Renal pelvis (tissue), 4 donors: ENCODE measurements around the gene EIF4G3. TPM values are rescaled to one million over a fixed set of nuclear protein-coding genes. Genes with fewer than 3 reads are reported as not detected.
"Not testable (repeated sequence)": the region's sequence is repeated elsewhere in the genome, so short reads cannot be mapped to it uniquely, and the experiment has no call there.

Experiments used
- DNase-seq: peaks from one replicate; pipeline ENCODE4 v3.0.0-alpha.2; 2013
- polyA plus RNA-seq, 3 donors: library from polyadenylated mRNA; unstranded; fragments of 120-200 nt; gene quantifications; one replicate each; pipeline ENCODE4 v1.2.1, GENCODE V29; 2013; ENCODE audit not compliant: insufficient read length in 3 of 3

EIF4G3 gene
- polyA plus RNA-seq, 3 donors: 65.2 to 72.5 (median 71.5) TPM

DNA sequence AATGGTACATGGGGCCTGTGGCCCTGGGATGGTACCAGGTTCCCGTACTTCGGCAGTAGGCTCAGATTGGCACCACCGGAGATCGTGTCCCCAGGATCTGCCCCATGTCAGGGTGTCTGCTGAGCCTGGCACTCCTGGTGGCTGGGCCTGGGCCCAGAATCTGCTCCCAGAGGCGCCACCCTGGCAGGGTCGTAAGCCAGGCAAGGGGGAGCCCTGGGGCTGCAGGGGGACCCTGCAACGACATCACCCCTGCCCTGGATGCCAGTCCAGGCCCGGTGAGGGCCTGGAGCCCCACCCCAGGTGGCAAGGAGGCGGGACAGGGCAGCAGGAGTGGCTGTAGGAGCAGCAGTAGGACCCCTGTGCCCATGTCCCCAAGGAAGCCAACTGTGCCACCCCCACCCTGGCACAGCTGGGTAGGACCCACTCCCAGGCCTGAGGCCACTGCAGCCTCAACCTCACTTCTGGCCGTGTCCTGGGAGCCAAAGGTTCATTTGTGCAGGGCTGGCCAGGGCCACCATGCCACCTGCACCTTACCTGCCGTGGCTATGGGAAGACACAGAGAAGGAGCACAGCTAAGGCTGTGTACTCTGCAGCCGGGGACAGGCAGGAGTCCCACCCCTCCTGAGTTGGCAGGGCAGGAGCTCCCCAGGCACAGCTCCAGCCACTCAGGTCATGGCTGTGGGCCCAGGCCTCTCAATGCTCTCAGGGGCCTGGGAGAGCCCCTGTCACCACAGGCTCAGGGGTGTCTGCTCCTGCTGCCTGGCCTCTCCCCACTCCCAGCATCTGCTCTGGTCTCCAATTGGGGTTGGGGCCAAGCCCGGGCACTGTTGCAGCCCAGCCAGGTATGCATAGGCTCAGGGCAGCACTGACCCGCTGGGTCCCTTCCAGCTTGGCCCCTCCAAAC, 141.7 kb downstream of the EIF4G3 start:
- no peak for DNase-seq

DNA sequence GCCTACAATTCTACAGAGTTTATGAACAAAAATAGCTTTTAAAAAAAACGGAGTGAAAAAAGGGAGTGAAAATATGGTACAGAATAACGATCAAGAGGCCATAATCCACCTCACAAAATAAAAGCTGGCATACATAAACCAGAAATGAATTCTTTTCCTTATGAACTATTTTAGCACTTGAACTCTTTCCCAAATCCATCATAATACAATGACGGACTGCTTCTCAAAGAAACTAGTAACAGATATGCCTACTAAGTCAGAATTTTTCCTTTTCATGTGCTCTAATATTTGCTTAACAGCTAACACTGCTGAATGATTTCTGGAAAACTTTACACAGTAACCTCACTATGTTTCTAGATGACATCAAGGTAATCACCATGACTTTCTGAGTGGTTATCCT, 144.0 kb downstream of the EIF4G3 start:
- no peak for DNase-seq

DNA sequence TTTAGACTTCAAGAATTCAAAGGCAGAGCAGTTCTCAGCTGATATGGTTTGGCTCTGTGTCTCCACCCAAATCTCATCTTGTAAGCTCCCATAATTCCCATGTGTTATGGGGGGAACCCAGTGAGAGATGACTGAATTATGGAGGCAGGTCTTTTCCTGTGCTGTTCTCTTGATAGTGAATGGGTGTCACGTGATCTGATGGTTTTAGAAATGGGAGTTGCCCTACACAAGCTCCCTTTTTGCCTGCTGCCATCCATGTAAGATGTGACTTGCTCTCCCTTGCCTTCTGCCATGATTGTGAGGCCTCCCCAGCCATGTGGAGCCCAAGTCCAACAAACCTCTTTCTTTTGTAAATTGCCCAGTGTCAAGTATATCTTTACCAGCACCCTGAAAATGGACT, 146.5 kb downstream of the EIF4G3 start:
- DNase-seq: no peak

DNA sequence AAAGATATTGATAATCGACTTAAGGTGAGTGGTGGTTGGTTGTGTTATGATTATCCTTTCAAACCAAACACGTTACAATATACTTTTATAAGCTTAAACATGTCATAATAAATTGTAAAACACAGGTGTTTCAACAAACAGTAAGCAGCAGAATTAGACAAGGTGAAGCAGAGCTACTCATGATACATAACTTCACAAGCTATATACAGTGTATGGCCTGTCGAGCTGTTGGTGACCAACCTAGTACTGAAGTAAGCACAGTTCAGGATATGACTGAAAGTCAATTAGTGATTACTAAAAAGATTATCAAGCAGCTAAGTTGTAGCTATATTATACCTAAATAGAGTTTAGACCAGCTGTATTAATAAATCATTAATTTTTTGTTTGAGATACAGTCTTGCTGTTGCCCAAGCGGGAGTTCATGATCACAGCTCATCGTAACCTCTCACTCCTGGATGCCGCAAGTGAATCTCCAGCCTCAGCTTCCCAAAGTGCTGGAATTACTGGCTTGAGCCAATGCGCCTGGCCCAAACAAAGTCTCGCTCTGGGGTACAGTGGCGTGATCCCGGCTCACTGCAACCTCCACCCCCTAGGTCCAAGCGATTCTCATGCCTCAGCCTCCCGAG, 148.1 kb downstream of the EIF4G3 start:
- DNase-seq: no peak

DNA sequence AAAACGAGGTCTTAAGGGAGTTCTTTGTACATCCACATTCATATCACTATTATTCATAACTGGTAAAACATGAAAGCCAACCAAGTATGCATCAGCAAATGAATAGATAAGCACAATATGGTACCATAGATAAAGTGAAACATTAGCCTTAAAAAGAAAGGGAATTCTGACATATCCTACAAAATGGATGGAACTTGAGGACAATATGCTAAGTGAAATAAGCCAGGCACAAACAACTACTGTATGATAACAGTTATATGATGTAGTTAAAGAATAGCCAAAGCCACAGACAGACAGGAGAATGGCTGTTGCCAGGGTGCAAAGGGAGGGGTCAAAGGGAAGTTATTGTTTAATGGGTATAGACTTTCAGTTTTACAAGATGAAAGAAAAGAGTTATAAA, 148.9 kb downstream of the EIF4G3 start:
- no peak for DNase-seq

DNA sequence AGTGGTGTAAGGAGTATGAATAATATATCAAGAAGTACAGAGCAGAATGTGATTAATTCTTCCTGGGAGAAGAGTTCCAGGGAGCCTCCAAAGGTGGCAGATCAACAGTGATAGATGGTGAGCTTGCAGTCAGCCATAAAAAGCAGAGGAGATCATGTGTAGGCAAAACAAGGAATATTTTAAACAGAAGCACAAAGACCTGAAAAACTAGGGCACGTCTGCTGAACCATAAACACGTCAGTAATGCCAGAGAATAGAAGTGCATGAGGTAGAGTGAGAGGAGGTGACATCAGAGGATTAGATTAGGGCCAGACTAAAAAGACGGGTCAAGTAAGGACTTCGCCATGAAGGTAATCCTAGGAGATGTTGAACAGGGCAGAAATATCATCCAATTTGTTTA, 151.8 kb downstream of the EIF4G3 start:
- DNase-seq: no peak

DNA sequence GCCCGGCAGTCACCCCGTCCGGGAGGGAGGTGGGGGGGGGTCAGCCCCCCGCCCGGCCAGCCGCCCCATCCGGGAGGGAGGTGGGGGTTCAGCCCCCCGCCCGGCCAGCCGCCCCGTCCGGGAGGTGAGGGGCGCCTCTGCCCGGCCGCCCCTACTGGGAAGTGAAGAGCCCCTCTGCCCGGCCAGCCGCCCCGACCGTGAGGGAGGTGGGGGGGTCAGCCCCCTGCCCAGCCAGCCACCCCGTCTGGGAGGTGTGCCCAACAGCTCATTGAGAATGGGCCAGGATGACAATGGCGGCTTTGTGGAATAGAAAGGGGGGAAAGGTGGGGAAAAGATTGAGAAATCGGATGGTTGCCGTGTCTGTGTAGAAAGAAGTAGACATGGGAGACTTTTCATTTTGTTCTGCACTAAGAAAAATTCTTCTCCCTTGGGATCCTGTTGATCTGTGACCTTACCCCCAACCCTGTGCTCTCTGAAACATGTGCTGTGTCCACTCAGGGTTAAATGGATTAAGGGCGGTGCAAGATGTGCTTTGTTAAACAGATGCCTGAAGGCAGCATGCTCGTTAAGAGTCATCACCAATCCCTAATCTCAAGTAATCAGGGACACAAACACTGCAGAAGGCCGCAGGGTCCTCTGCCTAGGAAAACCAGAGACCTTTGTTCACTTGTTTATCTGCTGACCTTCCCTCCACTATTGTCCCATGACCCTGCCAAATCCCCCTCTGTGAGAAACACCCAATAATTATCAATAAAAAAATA, 152.4 kb downstream of the EIF4G3 start:
- DNase-seq: not testable (repeated sequence)

DNA sequence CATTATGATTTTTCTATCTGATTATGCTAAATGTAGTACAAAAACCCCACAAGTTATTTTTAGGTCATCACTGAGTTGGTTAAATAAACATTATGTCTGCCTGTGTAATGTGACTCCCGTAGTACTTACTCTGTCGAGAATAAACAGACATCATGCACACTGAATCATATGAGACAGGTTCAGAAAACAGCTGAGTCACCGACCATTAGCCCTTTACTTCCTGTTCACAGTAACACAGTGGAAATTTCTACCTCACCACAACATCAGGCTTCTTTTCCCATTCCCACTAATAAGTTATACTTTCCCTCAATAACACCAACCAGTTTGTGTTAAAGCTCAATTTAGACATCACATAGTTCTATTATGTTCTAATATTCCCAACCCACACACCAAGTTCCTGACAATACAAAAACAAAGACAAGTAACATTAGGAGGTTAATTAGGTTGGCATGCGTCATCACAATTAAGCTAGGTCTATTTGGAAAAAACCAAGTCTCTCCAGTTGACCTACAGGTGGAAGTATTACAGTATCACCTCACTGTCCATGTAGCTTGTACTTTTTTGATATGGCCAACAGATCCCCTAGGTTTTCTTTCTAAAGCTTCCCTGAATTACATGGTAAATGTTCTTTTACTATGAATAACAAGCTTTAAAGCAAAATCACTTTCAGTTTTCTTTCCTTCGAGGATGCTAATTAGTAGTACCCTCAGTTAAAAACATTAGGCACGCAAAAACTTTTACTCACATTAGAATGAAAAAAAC, 154.2 kb downstream of the EIF4G3 start:
- peak; percentile 83 for DNase-seq

DNA sequence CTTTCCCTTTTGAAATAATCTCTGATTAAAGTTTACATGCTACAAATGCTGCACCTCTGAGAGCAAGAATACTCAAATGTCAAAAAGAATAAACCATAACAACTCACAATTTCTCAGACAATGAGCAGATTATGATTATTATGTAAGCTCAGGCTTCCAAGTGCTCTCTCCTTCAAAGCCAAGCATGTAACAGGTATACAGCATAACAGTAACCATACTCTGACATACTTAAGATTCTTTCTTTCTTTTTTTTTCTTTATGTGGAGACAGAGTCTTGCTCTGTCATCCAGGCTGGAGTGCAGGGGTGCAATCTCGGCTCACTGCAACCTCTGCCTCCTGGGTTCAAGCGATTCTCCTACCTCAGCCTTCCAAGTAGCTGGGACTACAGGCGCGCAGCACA, 155.4 kb downstream of the EIF4G3 start:
- no peak for DNase-seq

DNA sequence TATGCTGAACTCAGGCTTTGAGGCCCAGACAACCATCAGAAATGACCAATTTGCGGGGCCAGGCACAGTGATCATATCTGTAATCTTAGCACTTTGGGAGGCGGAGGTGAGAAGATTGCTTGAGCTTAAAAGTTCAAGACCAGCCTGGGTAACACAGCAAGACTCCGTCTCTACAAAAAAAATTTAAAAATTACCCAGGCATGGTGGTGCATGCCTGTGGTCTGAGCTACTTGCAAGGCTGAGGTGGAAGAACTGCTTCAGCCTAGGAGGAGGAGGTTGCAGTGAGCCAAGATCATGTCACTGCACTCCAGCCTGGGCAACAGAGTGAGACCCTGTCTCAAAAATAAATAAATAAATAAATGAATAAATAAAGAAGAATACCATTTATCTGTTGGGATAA, 156.5 kb downstream of the EIF4G3 start:
- DNase-seq: no peak

DNA sequence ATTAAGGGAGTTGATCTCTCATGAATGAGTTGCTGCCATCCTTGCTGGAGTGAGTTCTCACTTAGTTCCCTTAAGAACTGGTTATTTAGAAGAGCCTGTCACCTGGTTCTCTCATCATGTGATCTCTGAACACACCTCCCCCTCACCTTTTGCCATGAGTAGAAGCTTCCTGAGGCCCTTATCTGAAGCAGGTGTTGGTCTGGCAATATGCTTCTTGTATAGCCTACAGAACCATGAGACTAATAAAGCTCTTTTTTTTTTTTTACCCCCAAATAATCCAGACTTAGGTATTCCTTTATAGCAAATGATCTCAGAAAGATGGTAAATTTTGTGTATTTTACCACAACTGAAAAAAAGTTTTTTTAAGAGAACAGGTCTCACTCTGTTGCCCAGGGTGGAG, 158.0 kb downstream of the EIF4G3 start:
- no peak for DNase-seq

DNA sequence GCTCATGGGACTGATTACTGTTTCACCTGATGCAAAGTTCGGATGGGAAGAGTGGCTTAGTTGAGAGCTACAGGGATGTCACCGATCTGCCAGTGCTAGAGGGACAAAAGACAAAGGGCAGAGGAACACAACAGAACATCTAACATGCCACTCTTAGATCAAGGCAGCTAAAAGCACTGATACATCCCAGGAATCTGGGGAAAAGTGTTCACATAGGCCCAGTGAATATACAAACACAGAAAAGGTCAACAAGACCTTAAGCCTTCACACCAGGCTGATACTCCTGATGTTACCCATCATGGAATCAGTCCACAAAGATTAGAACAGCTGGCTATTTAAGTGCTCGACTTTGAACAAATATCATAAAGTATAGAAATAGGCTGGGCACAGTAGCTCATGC, 163.2 kb downstream of the EIF4G3 start:
- no peak for DNase-seq

DNA sequence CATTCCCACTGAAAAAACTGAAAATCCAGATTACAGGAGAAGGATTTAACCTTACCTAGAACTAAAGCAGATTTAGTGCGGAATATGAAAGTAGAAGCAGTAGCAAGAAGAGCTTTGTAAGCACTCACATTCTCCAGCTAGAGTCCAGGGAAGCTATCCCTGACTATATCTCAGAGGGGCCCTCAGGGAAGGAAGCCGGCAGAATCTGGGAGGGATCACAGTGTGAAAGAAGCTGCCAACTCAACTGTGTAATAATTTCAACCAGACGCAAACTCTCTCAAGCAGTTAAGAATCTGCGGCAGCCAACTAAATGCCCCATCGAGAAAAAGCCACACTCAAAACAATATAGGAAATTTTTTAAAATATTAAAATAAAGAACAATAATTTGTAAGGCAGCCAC, 163.8 kb downstream of the EIF4G3 start:
- peak; percentile 46 for DNase-seq

DNA sequence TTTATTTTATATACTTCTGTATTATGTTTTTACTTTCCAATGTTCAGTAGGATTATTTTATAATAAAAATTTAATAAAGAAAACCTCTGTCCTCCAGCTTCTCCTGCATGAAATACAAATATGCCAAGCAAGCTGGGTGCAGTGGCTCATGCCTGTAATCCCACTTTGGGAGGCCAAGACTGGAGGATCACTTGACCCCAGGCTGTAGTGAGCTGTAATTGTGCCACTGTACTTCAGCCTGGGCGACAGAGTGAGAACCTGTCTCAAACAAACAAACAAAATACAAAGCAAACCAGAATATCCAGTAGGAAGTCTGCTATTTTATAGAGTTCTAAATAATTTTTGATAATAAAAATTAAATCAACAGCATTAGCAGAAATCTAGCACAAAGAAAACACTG, 168.8 kb downstream of the EIF4G3 start:
- DNase-seq: no peak

DNA sequence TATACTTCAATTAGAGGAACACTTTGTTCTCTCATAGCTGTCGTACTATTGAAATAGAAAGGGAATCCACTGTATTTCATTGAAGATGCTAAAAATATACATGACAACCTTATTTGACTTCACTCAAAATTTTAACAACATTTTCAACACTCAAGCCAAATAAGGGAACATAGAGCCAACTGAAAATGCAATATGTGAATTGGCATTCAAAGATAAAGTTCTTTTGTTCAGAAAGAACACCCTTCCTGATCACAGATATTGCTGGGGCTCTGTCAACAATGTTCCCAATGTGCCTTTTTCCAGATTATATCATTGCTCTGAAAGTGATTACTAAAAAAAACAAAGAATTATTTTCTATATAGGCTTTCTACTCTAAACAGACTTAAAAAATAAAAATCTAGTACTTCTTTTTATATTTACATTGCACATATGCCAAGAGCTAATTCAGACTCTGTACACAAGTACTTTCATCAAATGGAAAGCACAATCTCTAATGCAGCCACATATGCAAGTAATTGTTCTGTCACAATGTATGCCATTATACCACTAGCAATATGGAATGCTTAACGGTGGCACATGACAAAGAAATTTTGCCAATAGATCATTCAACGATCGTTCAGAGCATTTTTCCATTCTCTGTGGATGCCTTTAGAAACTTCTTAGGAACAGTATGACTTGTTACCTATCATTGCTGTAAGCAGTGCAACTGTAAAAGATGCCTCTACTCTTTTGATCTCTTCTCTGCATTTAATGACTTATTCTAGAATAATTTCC, 171.0 kb downstream of the EIF4G3 start:
- no peak for DNase-seq

DNA sequence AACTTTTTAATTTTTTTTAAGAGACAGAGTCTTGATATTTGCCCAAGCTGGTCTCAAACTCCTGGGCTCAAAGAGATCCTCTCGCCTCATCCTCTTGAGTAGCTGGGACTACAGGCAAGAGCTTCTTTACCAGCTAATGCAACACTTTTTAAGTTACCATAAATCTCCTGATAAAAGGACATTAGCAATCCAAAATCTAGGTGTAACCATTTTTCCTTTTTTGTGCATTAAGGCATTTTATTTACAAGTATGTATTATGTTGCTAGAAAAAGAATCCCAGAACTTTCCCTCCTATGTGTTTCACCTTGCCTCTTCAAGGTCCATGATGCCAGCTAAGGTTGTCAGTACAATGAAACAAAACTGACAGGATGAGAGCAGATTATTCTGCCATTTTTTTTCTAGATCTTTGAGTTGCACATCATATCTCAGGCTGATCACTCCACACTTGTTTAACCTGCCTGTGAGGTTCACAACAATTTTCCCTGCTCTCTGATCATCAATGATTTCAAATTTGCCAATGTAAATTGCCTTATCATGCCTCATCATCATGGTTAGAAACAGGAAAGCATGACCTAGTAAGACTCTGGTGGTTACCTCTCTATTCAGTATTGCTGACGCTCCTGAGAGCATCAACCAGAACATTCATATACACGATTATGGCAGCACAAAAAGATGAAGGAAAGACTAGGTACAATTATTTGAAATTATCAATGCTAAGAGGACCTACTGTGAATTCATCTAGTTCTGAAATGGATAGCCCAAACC, 173.2 kb downstream of the EIF4G3 start:
- DNase-seq: no peak

DNA sequence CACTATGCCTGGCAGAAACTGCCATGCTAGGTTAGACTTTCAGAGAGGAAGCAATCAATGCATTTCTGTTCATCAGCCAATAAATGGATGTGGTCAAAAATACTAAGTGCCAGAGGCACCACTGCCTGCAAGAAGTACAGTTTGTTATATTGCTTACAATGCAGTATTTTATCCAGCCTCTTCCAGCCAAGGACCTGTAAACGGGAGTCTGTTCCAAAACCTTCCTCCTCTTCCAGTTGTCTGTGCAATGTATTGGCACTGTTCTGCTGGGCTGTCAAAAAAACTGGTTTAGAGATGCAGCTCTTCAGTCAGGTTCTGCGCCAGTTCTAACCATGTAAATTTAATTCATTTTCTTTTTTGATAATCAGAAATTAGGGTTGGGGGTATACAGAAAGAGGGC, 175.7 kb downstream of the EIF4G3 start:
- DNase-seq: no peak

DNA sequence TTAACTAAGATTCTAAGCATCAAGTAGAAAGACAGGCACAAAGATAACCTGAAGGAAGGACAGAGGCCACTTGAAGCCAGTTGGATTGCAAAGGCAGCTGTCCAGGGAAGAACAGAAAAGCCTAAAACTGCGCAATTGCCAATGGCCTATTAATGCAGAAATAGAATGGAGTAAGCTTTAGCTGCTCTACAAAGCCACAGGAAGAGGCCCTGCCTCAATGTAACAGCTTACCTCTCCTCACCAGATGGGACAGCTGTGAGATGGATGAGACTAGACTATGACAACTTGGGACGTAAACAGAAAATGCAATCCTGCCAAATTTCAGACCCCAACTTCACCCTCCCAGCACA, 176.5 kb downstream of the EIF4G3 start:
- DNase-seq: no peak

DNA sequence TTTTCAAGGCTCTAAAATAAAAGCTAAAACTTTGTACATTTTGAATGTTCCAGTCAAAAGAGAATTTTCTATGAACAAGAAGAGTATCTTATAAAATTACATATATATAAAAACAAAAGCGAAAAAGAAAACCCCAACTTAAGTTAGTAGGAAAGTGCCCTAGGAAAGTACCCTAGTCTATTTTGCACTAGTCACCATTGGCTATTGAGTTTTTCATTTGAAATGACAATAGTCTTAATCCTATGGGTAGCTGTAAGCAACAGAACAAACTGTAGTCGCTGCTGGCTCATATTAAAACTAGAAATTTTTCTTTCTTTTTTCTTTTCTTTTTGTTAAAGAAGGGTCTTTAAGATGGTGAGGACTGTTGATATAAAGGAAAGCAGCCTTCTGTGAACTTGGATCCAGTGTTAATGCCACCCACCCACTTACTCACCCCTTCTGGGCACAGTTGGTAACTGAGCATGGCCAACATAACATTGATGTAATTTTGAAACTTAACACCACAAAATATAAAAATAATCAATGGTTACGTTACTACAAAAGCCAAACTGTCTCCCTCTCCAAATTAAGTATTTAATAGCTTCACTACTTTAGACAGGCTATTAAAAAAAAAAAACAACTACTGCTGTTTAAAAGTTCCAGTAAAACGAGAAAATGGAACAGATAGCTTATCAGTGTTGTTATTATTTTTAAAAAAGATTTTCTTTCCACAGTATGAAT, 177.0 kb downstream of the EIF4G3 start:
- no peak for DNase-seq

DNA sequence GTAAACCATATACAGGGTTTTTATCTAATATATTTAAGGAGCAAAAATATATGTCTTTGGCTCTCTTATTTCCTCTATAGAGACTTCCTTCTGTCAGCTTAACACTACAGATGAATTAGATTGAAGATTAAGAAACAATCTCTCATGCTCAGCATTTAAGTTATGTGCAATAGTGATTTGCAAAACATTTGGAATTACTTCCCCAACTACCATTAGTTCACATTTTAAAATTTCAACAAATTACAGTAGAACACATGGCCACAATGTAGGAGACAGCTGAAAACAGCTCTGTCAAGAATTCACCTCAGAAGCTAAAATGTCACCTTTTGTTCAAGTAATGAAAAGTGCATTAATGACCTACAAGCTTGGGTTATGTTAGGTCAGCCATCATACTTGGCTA, 177.9 kb downstream of the EIF4G3 start:
- no peak for DNase-seq
